NB4 (cell line): ENCODE measurements around the gene SPATA17.

Experiments used
- DNase-seq: peaks from one replicate; pipeline ENCODE4 v3.0.0; 2010; ENCODE audit warnings: low read depth
- H3K4me3 ChIP-seq: one replicate; pipeline ENCODE4 v1.5.1; 2011; ENCODE audit warnings: mild to moderate bottlenecking, low read depth, low read length, moderate library complexity
- CTCF ChIP-seq: IDR thresholded peaks from one replicate; pipeline ENCODE4 v1.5.1; 2012; ENCODE audit warnings: low read depth, low read length
- MAX ChIP-seq: IDR thresholded peaks from 2 replicates; pipeline ENCODE4 v1.6.1; 2011; ENCODE audit warnings: low read depth, low read length
- MYC ChIP-seq: IDR thresholded peaks from 2 replicates; pipeline ENCODE4 v1.6.1; 2011; ENCODE audit warnings: low read depth, low read length
- POLR2A ChIP-seq: IDR thresholded peaks from 2 replicates; pipeline ENCODE4 v1.6.1; 2011; ENCODE audit warnings: mild to moderate bottlenecking; ENCODE audit not compliant: insufficient read length; ENCODE audit errors: extremely low read depth

SPATA17 gene

GRCh38 chr1:217626321-217626720 is 4.8 kb upstream of the SPATA17 start:
- TF ChIP-seq CTCF = no peak
- TF ChIP-seq POLR2A = no peak
- TF ChIP-seq MAX = no peak
- TF ChIP-seq MYC = no peak
- no peak for DNase-seq
- H3K4me3 ChIP-seq = no peak overlapping the region

GRCh38 chr1:217627431-217627830 is 3.7 kb upstream of the SPATA17 start:
- DNase-seq = no peak
- TF ChIP-seq MAX (no peak), CTCF (no peak), MYC (no peak), POLR2A (no peak)
- no peak overlapping the region for H3K4me3 ChIP-seq

- DNase-seq = no peak
- H3K4me3 ChIP-seq = no peak overlapping the region
- no peak for TF ChIP-seq CTCF
These were observed 11.3 kb downstream of the SPATA17 start for GRCh38 chr1:217642455-217642854.

GRCh38 chr1:217647791-217648190 is 16.6 kb downstream of the SPATA17 start:
- no peak overlapping the region for H3K4me3 ChIP-seq
- TF ChIP-seq POLR2A (no peak), CTCF (no peak)
- no peak for DNase-seq

GRCh38 chr1:217650674-217651073 is 19.5 kb downstream of the SPATA17 start:
- no peak for DNase-seq
- no peak for TF ChIP-seq MYC
- TF ChIP-seq POLR2A = no peak
- TF ChIP-seq MAX = no peak
- no peak for TF ChIP-seq CTCF
- H3K4me3 ChIP-seq = no peak overlapping the region

GRCh38 chr1:217660353-217661062 is 29.4 kb downstream of the SPATA17 start:
- H3K4me3 ChIP-seq = no peak overlapping the region
- TF ChIP-seq MYC = no peak
- peak; percentile 7 for DNase-seq

- no peak for TF ChIP-seq CTCF
- TF ChIP-seq MAX = no peak
- TF ChIP-seq MYC = no peak
- no peak for TF ChIP-seq POLR2A
- H3K4me3 ChIP-seq = no peak overlapping the region
- DNase-seq = no peak
These were observed 30.3 kb downstream of the SPATA17 start for GRCh38 chr1:217661407-217661806.
